GM10248 (cell line): ENCODE measurements around the gene GOLT1B.

Source experiments
- CTCF ChIA-PET: fragments of 300-600 bp; sonication (Branson Sonifier 250); formaldehyde crosslinking; extraction: SDS; loops from one replicate; lab custom pipeline; 2021; ENCODE audit warnings: antibody characterized with exemption; lab: Yijun Ruan, JAX
- POLR2A ChIA-PET: fragments of 350-650 bp; sonication (Branson Sonifier 250); formaldehyde crosslinking; extraction: SDS; loops from one replicate; lab custom pipeline; 2020; ENCODE audit warnings: antibody characterized with exemption; lab: Yijun Ruan, JAX
- DNase-seq: peaks from one replicate; pipeline ENCODE4 v3.0.0; 2012; ENCODE audit errors: extremely low spot score
- TF ChIP-seq, protein P1 (sequence below): IDR thresholded peaks from 2 replicates; pipeline ENCODE4 v1.5.1; 2012; ENCODE audit warnings: mild to moderate bottlenecking, low read depth; ENCODE audit errors: extremely low read depth, missing control alignments, control extremely low read depth

GOLT1B gene

DNA sequence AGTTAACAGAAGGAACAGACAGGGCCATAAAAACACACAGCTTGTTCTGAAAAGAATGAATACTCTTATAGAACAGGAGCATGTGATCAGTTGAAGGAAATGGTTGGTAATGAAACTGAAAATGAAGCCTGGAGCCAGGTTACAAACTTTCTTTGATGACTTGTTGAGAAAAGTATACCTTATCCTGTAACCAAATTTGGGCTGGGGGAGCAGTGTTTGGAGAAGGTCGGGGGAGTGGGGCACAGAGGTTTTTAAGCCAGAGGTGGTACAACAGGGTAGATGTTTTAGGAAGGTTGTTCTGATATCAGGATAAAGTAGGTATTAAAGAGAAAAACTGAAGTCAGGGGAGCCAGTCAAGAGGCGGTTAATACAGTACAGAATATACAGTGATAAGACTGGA, 8.2 kb downstream of the GOLT1B start:
- TF ChIP-seq, protein P1, sequence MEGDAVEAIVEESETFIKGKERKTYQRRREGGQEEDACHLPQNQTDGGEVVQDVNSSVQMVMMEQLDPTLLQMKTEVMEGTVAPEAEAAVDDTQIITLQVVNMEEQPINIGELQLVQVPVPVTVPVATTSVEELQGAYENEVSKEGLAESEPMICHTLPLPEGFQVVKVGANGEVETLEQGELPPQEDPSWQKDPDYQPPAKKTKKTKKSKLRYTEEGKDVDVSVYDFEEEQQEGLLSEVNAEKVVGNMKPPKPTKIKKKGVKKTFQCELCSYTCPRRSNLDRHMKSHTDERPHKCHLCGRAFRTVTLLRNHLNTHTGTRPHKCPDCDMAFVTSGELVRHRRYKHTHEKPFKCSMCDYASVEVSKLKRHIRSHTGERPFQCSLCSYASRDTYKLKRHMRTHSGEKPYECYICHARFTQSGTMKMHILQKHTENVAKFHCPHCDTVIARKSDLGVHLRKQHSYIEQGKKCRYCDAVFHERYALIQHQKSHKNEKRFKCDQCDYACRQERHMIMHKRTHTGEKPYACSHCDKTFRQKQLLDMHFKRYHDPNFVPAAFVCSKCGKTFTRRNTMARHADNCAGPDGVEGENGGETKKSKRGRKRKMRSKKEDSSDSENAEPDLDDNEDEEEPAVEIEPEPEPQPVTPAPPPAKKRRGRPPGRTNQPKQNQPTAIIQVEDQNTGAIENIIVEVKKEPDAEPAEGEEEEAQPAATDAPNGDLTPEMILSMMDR = no peak
- ChIA-PET POLR2A (interaction anchor here (0.5 to 1.2 kb wide), 2 partner anchors 8 kb away, joined by 3 read pairs; partner anchors contain the start of genes GOLT1B and RECQL), CTCF (interaction anchor here (2.3 kb wide), 1 partner anchor 11 kb away, joined by 6 read pairs; no protein-coding TSS in a partner anchor)
- DNase-seq = peak; percentile 35

DNA sequence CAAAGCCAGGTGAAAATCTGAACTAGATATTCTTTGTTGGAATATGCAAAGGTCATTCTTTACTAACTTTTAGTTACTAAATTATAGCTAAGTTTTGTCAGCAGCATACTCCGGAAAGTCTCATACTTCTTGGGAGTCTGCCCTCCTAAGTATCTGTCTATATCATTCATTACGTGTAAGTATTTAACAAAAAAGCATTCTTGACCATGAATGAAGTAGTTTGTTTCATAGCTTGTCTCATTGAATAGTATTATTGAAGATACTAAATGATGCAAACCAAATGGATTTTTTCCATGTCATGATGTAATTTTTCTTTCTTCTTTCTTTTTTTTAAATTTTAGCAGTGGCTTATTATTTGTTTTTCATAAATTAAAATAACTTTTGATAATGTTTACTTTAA, 14.7 kb downstream of the GOLT1B start:
- ChIA-PET CTCF (interaction anchor here (1.0 kb wide), 1 partner anchor 11 kb away, joined by 3 read pairs; no protein-coding TSS in a partner anchor), POLR2A (no interaction called here)
- no peak for DNase-seq
- TF ChIP-seq, protein P1 = no peak

DNA sequence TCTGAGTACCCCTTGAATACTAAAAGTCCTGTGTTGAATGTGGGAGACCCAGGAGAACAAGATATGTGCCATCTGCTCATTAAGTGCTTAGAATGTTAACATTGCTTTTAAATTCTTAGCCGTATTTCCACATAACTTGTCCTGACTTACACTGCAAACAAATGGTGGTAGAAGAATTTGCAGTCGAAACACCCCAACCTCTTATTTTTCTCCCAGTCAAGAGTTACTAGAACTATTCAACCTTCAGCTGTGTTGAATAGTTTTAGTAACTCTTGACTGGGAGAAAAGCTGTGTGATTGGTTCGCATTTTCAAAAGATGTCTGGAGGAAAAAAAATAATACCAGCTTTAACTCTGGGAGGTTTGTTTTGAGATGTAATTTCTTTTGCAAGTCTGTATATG, 16.9 kb downstream of the GOLT1B start:
- POLR2A ChIA-PET = no interaction called here
- TF ChIP-seq, protein P1 = no peak
- CTCF ChIA-PET = no interaction called here
- DNase-seq = no peak

DNA sequence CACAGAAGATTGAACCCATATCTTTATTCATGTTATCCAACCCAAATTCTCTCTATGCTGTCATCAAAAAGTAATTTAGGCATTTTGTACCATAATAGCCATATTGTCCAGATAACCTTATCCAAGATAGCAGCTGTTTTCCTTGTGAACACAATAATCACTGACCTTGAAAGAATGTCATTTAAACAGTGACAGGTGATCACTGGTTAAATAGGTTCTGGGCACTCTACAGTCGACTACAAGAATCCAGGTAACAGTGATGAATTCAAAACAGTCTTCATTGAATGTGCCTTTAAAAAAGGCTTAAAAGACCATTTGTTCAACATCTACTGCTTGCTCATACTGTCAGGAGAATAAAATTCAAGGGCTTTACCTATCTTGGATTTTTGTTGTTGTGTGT, 20.0 kb downstream of the GOLT1B start:
- TF ChIP-seq, protein P1 = no peak
- POLR2A ChIA-PET = no interaction called here
- no peak for DNase-seq
- CTCF ChIA-PET = interaction anchor here (1.2 to 2.0 kb wide), 4 partner anchors 9 to 19 kb away, joined by 3 to 6 read pairs (median 4); no protein-coding TSS in a partner anchor

DNA sequence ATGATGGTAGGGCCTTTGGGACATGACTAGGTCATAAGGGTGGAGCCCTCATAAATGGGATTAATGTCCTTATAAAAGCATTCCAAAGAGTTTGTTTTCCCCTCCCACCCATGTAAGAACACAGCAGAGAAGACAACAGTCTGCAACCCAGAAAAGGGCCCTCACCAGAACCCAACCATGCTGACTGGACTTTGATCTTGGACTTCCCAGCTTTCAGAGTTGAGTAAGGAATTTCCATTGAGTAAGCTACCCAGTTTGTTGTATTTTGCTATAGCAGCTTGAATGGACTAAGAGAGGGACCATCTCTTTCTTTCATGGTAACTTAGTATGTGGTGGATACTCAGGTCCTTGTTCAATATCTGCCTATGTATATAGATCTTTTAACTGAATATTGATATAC, 21.6 kb downstream of the GOLT1B start:
- POLR2A ChIA-PET = no interaction called here
- TF ChIP-seq, protein P1 = no peak
- CTCF ChIA-PET = no interaction called here

DNA sequence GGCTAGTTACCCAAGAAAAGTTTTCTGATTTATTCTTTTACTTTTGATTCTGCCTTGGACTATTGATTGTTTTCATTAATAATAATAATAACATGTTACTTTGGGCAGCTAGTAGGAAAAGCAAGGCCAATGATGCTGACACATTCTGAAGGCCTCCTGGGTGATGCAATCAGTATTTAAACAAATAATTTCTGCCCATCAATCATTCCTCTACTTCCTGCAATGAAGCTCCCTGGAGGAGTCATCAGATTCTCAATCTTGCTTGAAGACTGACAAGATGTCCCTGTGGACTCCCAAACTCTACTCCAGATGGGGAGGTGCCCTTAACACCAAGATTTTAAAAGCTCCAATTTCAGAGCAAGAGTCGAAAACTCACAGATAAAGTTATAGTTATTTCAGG, 24.5 kb downstream of the GOLT1B start, which contains the start of gene SPX:
Gene SPX (plus strand): TSS at position 244 of the 400 bp plus-strand sequence. CDS start 177 bp downstream, outside the sequence.
- no peak for DNase-seq

More for the DNA sequence above, 21.6 kb downstream of the GOLT1B start:
- DNase-seq = no peak

More for the DNA sequence above, 24.5 kb downstream of the GOLT1B start, which contains the start of gene SPX:
- TF ChIP-seq, protein P1 = no peak
- CTCF ChIA-PET = interaction anchor here (1.0 kb wide), 1 partner anchor 12 kb away, joined by 3 read pairs; no protein-coding TSS in a partner anchor
- POLR2A ChIA-PET = no interaction called here
